HG02970 (cell line): ENCODE measurements around the gene TNIK.
"Not testable (repeated sequence)": the region's sequence is repeated elsewhere in the genome, so short reads cannot be mapped to it uniquely, and the experiment has no call there.

Source experiments
- ATAC-seq: cut with Tn5 transposase; IDR thresholded peaks from one replicate; pipeline ENCODE4 v1.9.1; 2021; ENCODE audit warnings: mild to moderate bottlenecking, moderate library complexity, moderate number of reproducible peaks; ENCODE audit not compliant: unreplicated experiment, low FRiP score

The TNIK gene

GRCh38 chr3:171242951-171243350, 217.3 kb downstream of the TNIK start:
- ATAC-seq = no peak

DNA sequence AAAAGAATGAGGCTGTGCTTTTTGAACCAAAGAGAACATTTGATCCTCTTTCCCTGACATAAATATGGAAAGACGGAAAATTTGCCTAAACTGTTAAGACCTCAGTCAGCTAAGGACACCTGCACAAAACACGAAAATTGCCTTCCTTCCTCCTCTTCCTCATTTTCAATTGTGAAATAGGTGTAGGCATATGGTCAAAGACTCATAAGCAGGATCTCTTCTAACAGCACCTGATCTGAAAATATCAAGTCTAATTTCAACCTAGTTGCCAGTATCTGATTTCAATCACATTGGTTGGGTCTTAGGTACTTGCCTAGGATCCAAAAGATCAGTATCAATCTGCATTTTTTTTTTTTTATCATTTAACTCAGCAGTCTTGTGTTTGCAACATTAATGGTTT, 218.0 kb downstream of the TNIK start:
- no peak for ATAC-seq

DNA sequence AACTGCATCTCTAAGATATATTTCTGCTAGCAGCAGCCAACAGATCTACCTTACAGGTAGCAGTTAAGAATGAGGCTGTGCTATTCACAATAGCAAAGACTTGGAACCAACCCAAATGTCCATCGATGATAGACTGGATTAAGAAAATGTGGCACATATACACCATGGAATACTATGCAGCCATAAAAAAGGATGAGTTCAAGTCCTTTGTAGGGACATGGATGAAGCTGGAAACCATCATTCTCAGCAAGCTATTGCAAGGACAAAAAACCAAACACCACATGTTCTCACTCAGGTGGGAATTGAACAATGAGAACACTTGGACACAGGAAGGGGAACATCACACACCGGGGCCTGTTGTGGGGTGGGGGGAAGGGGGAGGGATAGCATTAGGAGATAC, 218.6 kb downstream of the TNIK start:
- not testable (repeated sequence) for ATAC-seq

GRCh38 chr3:171240504-171240835, 219.7 kb downstream of the TNIK start:
- no peak for ATAC-seq

DNA sequence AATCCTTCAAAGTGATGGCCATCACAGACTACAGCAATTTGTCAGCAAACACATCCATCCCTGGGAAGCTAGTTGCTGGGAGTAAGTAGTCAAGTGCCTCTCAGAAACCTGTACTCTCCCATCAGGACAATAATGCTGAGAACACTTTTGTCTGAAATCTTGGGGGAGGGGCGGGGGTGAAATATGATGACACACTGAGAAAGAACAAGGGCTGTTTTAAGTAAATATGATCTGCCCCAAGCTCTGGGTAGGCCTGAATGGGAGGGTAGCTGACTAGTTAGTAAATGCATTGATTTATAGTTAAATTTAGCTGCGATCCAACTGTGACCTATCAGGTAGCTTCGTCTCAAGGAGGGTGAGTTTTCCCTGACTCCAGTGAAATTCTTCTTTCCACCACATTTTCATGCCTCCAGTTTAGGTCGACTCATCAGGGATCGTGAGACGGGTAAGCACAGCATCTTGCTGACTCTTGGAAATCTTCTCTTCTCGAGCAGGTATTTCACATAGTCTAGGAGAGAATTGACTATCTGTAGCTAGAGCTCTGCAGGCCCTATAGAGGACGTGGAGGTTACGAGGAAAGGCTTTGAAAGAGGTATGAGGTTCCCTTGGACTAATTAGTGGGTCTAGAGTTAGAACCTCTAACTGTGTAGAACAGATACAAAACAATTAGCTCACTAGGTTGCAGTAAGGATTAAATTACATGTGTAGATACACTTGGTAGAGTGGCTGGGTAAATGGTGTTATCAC, 220.3 kb downstream of the TNIK start:
- ATAC-seq = no peak

- no peak for ATAC-seq
These were observed 223.2 kb downstream of the TNIK start for GRCh38 chr3:171237009-171237385.

DNA sequence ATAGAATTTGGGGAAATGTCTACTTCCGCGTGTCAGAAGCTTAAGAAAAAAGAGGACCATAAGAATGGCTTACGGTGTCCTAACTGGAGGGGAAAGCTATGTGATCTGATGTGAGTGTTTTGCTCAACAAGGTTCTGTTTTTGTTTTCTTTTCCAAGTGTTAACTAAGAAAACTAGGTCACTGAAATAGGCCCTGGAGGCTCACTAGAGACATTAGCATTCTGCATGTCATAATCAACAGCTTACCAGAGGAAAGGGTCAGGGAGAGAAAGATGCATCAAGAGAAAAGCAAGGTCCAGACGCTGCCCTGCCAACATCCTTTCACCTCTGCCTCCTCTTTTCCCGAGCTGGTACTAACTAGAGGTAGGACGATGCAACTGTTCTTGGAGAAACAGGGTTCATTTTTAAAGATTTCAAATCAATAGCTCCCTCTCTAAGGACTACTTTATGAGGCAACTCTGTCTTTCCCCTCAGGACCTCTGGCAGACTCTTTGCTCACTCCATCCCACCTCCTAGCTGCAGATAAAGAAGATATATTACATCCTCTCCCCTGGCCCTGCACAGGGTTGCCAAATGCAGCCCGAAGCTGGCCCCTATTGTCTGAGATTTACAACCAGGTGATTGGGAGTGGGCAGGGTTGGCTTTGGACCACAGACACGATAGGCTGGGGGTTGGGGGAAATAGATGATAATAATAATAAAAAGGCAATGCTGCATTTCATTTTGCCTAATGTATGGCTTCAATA, 223.8 kb downstream of the TNIK start:
- no peak for ATAC-seq

- no peak for ATAC-seq
These were observed 225.8 kb downstream of the TNIK start for GRCh38 chr3:171234298-171235010.

GRCh38 chr3:171231361-171231760, 228.8 kb downstream of the TNIK start:
- no peak for ATAC-seq

- no peak for ATAC-seq
These were observed 229.3 kb downstream of the TNIK start for GRCh38 chr3:171230865-171231264.

GRCh38 chr3:171229173-171229572, 231.0 kb downstream of the TNIK start:
- no peak for ATAC-seq

- ATAC-seq = no peak
These were observed 232.0 kb downstream of the TNIK start for GRCh38 chr3:171228240-171228639.

DNA sequence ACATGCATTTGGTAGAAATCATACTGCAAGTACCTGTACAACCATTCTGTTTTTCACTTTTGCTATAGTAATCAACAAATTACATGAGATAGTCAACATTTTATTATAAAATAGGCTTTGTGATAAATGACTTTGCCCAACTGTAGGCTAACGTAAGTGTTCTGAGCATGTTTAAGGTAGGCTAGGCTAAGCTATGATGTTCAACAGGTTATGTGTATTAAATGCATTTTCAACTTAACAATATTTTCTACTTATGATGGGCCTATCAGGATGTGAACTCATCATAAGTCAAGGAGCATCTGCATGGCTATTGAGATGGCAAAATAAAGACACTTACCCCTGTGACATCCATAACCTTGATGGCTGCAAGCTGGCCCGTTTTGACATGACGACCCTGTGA, 232.4 kb downstream of the TNIK start:
- ATAC-seq = no peak

- no peak for ATAC-seq
These were observed 232.8 kb downstream of the TNIK start for GRCh38 chr3:171227359-171227758.

DNA sequence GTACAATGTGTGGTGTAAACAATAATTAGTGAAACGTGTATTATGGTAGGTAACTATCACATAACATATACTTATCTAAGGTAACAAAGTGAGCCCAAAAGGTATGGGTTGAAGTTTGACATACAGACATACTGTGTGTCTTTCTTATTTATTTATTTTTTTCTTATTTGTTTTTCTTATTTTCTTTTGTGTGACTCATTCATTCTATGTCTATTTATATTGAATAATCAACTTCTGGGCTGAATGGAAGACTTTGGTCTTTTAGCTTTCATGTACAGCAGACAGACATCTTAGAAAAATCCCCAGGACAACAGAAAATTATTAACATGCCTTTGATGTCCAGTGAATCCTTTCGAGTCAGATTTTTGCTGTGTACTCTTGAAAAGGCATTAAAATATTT, 233.4 kb downstream of the TNIK start:
- no peak for ATAC-seq

- ATAC-seq = no peak
These were observed 234.5 kb downstream of the TNIK start for GRCh38 chr3:171225708-171226107.

DNA sequence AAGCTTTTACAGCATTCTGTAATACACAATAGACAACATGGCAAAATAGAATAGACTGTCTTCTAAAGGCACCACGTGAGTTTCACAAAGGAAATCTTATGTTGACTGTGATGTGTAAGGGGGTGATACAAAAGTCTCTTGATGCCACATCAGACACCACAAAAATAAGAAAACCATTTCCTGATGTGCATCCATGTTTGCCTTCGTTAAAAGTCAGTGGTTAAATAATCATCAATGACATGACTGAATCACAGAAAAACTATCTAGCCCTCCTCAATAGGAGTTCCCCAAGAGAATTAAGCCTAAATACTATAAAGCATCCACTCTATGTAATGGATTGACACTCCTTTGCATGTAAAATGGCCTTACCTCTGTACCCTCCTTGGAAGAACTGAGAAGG, 235.0 kb downstream of the TNIK start:
- ATAC-seq = no peak

GRCh38 chr3:171223396-171223795, 236.8 kb downstream of the TNIK start:
- ATAC-seq = no peak

DNA sequence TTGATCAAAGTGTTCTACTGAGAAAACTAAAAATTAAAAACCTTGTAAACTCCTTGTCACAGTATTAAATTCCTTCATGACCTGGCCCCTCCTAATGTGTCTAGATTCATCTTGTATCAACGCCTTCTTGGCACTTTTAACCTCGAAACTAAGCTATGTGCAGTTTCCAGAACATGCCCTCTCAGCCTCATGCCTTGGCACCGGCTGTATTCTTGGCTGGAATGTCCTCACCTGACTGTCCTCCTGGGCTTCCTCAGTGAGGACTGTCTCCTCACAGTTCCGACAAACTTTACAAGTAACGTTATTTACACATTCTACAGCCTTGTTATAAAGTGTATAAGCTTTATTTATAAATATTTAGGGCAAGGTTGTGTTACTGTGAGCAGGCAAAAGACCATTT, 237.2 kb downstream of the TNIK start:
- no peak for ATAC-seq

GRCh38 chr3:171221597-171221996, 238.6 kb downstream of the TNIK start:
- ATAC-seq = no peak

DNA sequence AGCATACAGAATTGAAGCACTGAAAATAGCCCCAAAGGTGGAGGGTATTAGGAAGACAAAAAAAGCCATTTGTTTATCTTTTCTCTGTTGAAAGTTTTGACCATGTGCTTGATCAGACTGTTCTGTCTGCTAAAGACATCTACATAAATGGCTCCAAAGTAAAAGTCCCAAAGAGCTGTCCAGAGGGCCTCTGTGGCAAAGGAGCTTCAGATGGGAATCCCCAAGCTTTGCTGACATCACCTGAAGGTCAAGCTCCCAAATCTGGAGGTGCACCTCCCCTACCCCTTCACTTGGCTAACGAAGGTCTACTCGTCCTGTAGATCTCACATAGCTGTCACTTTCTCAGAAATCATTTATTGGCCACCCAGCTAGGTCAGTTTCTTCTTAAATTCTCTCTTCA, 239.1 kb downstream of the TNIK start:
- ATAC-seq = no peak

DNA sequence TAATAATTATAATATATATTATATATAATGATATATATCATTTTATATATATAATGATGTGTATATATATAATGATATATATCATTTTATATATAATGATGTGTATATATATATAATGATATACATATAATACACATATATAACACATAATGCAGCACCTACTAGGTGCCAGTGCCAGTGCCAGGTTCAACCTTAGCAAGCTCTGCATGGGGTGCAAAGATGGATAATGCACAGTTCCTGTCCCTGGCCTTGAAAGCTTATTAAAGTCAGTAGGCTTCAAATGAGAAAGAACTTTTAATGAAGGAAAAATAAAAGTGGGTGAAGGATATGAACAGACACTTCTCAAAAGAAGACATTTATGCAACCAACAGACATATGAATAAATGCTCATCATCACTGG, 240.9 kb downstream of the TNIK start:
- ATAC-seq = no peak
